GM12891 (cell line): ENCODE data around the gene HOOK1.

ENCODE experiments used
- PAX5 ChIP-seq: IDR thresholded peaks from 2 replicates; pipeline ENCODE4 v1.6.1; 2011; ENCODE audit warnings: low read length, moderate library complexity, mild to moderate bottlenecking; ENCODE audit not compliant: insufficient read depth, severe bottlenecking
- POLR2A ChIP-seq: IDR thresholded peaks from 2 replicates; pipeline ENCODE4 v1.6.1; 2011; ENCODE audit warnings: low read depth, low read length, control low read depth
- POLR2AphosphoS5 ChIP-seq: IDR thresholded peaks from 2 replicates; pipeline ENCODE4 v1.6.1; 2011; ENCODE audit warnings: low read depth, low read length, control low read depth
- POU2F2 ChIP-seq: IDR thresholded peaks from 2 replicates; pipeline ENCODE4 v1.6.1; 2011; ENCODE audit warnings: low read depth, mild to moderate bottlenecking, control low read depth, low read length, moderate library complexity
- SPI1 ChIP-seq: IDR thresholded peaks from 2 replicates; pipeline ENCODE4 v1.6.1; 2011; ENCODE audit warnings: low read depth, low read length, control low read depth
- TAF1 ChIP-seq: IDR thresholded peaks from 2 replicates; pipeline ENCODE4 v1.6.1; 2011; ENCODE audit warnings: low read depth, low read length, control low read depth

DNA sequence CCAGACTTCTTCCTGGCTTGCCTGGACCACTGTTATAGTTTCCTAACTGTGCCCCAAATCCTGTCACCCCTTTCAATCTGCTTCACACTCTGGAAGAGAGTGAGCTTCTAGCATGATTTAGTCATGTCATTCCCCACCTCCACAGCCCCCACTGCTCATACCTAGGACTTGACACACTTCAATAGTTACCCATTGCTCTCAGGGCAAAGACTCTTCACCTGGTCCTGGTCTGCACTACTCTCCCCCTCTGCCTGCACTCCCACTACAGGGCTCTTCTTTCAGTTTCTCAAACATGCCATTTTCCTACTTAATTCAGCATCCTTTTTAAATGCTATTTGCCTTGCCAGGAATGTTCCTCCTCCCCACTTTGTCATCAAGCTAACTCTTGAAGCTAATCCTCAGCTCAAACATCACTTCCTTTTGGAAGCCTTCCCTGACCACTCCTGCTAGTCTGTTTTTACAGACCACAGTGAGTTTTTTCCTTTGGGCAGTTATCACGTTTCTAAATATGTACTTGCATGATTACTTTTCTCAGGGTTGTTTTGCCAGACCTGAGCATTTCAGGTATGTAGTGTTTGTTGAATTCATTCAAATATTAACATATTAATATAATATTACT is 87.1 kb downstream of the HOOK1 start:
- TF ChIP-seq TAF1 = no peak
- no peak for TF ChIP-seq POLR2A
- no peak for TF ChIP-seq POLR2AphosphoS5
- no peak for TF ChIP-seq POU2F2
- no peak for TF ChIP-seq PAX5
- TF ChIP-seq SPI1 = no peak
